PFSK-1 (cell line): Measurements from ENCODE around the gene COQ8A.

Experiments
- REST ChIP-seq, 2 experiments: IDR thresholded peaks; 2 replicates each; pipeline versions ENCODE4 v1.6.1 to v1.8.0; 2011 to 2012; ENCODE audit warnings: low read depth in 2 of 2, low read length in 2 of 2, control low read depth in 1 of 2, inconsistent platforms in 1 of 2, mild to moderate bottlenecking in 1 of 2, moderate library complexity in 1 of 2; ENCODE audit not compliant: insufficient read depth in 1 of 2
- TAF1 ChIP-seq: IDR thresholded peaks from 2 replicates; pipeline ENCODE4 v1.6.1; 2012; ENCODE audit warnings: low read length, control low read depth, borderline replicate concordance; ENCODE audit not compliant: insufficient read depth

GRCh38 chr1:226979517-226980121, 39.5 kb downstream of the COQ8A start:
- TF ChIP-seq TAF1 (no peak), REST (IDR thresholded peaks at IDR 0.05; ENCODE audit: insufficient read depth in 1 of 2, low read depth in 2 of 2, low read length in 2 of 2) (no peak)
